HG03135 (cell line): ENCODE measurements around the gene CYP2A13.
"Not testable (repeated sequence)": the region's sequence is repeated elsewhere in the genome, so short reads cannot be mapped to it uniquely, and the experiment has no call there.

Experiments used
- ATAC-seq: cut with Tn5 transposase; IDR thresholded peaks from one replicate; pipeline ENCODE4 v1.9.1; 2021; ENCODE audit warnings: mild to moderate bottlenecking, moderate library complexity; ENCODE audit not compliant: unreplicated experiment

CYP2A13 gene, protein sequence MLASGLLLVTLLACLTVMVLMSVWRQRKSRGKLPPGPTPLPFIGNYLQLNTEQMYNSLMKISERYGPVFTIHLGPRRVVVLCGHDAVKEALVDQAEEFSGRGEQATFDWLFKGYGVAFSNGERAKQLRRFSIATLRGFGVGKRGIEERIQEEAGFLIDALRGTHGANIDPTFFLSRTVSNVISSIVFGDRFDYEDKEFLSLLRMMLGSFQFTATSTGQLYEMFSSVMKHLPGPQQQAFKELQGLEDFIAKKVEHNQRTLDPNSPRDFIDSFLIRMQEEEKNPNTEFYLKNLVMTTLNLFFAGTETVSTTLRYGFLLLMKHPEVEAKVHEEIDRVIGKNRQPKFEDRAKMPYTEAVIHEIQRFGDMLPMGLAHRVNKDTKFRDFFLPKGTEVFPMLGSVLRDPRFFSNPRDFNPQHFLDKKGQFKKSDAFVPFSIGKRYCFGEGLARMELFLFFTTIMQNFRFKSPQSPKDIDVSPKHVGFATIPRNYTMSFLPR

DNA sequence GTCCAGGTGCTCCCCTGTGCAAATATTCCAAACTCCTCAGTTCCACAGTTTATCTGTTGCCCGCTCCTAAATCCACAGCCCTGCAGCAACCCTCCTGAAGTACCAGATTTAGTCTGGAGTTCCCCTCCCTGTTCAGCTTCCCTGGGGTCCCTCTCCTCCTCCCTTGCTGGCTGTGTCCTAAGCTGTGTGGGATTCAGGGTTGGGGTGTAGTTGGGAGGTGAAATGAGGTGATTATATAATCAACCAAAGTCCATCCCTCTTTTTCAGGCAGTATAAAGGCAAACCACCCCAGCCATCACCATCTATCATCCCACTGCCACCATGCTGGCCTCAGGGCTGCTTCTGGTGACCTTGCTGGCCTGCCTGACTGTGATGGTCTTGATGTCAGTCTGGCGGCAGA lies at the start of gene CYP2A13:
Gene CYP2A13, plus strand, starts transcription at position 301 of the 400 bp plus-strand sequence. Its CDS starts 21 bp downstream, at position 322.
- no peak for ATAC-seq

- no peak for ATAC-seq
Observed at GRCh38 chr19:41039806-41040205, 48.4 kb upstream of the CYP2A13 start.

- ATAC-seq, result not testable (repeated sequence)
Observed at GRCh38 chr19:41045095-41045494, 43.2 kb upstream of the CYP2A13 start.

GRCh38 chr19:41050426-41050825 lies 37.8 kb upstream of the CYP2A13 start:
- ATAC-seq, result no peak

- ATAC-seq, result not testable (repeated sequence)
Observed at GRCh38 chr19:41052162-41052561, 36.1 kb upstream of the CYP2A13 start.

DNA sequence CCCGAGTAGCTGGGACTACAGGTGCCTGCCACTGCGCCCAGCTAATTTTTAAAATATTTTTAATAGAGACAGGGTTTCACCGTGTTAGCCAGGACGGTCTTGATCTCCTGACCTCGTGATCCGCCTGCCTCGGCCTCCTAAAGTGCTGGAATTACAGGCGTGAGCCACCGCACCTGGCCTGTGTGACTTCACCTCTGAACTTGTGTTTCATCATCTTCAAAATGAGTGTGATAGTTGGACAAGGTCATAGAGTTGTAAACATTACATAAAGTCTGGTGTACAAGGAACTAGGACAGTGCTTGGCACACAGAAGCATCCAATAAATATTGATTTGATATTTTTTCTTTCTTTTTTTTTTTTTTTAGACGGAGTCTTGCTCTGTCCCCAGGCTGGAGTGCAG lies 34.9 kb upstream of the CYP2A13 start:
- ATAC-seq, result not testable (repeated sequence)

DNA sequence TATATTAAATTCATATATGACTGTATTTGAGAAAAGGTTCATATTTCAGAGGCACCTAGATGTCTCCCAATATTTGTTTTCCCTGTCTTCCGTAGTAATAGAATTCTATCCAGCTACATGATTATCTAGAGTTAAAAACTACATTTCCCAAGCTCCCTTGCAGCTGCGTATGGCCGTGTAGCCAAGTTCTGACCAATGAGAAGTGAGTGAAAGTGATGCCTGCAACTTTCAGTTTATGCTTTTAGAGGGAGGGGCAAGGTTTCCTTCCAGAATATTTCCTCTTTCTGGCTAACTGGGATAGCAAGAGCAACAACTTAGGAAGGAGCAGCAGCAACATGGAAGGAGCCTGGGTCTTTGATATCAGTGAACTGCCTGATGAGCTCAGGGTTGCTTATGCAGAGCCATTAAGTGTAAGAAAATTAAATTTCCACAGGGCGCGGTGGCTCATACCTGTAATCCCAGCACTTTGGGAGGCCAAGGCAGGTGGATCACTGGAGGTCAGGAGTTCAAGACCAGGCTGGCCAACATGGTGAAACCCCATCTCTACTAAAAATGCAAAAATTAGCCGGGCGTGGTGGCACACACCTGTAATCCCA lies 23.2 kb upstream of the CYP2A13 start:
- no peak for ATAC-seq

DNA sequence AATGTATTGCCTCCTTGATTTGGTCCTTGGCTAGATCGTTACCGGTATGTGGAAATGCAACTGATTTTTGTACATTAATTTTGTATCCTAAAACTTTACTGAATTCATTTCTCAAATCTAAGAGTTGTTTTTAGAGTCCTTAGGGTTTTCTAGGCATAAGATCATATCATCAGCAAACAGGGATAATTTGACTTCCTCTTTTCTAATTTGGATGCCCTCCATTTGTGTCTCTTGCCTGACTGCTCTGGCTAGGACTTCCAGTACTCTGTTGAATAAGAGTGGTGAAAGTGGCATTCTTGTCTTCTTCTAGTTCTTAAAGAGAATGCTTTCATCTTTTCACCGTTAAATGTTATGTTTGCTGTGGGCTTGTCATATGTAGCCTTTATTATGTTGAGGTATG lies 12.0 kb upstream of the CYP2A13 start:
- no peak for ATAC-seq

- no peak for ATAC-seq
Observed at GRCh38 chr19:41083516-41083915, 4.7 kb upstream of the CYP2A13 start.

DNA sequence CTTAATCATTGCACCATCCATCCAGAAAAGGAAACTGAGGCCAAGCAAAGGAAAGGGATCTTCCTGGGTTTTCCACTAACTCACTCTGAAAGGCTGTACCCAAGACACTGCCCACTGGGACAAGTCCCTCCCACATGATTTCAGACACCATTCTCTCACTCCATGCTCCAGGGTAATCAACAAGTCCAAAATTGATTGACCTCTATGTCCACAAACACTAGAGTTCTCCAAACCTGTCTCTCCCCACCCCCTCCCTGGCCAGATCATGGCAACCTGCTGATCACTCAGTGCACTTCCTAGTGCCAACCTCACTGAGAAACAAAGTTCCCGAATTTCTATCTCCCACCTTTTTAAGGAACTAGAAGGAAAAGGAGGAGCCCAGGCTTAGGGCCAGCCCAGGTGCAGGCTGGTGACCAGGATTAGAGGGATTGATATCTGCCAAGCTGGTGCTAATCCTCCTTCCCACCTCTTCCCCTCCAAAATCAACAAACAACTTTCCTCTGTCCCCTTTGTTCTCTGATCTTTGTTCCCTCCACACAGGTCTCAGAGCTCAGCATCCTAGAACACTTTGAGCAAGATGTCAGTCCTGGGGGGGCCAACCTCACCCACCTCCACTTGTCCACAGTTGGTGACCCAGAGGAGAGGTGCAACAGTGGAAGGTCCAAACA lies 2.4 kb upstream of the CYP2A13 start:
- ATAC-seq, result no peak

DNA sequence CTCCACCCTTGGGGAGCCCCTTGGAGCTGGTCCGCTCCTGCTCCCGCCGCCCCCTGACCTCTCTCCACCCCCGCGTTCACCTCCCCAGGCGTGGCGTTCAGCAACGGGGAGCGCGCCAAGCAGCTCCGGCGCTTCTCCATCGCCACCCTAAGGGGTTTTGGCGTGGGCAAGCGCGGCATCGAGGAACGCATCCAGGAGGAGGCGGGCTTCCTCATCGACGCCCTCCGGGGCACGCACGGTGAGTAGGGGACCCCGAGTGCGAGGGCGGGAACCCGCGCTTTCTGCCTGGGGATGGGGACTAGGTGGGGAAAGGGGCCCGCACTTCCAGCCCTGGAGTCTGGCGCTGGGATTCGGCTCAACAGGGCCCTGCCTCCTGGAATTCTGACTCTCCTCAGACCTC lies 1.7 kb downstream of the CYP2A13 start:
- ATAC-seq, result no peak

DNA sequence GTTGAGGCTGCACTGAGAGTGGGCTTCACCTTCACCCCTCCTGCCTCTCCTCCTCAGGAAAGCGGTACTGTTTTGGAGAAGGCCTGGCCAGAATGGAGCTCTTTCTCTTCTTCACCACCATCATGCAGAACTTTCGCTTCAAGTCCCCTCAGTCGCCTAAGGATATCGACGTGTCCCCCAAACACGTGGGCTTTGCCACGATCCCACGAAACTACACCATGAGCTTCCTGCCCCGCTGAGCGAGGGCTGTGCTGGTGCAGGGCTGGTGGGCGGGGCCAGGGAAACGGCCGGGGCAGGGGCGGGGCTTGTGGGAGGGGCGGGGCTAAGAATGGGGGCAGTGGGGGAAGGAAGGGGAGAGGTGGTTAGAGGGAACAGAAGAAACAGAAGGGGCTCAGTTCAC lies 7.5 kb downstream of the CYP2A13 start:
- no peak for ATAC-seq

DNA sequence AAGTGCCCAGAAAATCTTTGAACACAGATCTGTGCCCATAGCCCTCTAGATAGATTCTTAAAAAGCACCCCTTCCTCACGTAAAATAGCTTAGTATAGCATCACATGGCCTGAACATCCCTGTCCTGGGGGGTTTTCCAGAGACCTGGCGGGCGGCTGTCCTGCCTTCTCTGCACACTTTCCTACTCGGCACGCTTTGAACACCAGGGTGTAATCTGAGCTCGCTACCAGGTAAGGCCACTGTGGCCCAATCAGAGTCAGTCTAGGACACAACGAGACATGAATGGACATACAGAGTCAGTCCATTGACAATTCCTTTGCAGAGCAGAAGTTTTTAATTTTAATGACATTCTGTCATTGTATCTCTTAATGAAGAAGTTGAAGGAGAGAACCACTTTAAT lies 8.1 kb downstream of the CYP2A13 start:
- ATAC-seq, result no peak

GRCh38 chr19:41097302-41097701 lies 9.1 kb downstream of the CYP2A13 start:
- no peak for ATAC-seq

DNA sequence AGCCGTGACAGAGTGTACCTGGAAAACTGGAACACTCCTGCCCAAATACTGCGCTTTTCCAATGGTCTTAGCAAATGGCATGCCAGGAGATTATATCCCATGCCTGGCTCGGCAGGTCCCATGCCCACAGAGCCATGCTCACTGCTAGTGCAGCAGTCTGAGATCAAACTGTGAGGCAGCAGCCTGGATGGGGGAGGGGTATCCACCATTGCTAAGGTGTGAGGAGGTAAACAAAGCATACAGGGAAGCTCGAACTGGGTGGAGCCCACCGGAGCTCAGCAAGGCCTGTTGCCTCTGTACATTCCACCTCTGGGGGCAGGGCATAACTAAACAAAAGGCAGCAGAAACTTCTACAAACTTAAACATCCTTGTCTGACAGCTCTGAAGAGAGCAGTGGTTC lies 10.5 kb downstream of the CYP2A13 start:
- no peak for ATAC-seq

DNA sequence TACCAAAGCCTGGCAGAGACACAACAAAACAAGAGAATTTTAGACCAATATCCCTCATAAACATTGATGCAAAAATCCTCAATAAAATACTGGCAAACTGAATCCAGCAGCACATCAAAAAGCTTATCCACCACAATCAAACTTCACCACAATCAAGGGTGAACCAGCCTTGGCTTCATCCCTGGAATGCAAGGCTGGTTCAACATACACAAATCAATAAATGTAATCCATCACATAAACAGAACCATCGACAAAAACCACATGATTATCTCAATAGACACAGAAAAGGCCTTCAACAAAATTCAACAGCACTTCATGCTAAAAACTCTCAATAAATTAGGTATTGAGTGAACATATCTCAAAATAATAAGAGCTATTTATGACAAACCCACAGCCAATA lies 14.0 kb downstream of the CYP2A13 start:
- ATAC-seq, result not testable (repeated sequence)

DNA sequence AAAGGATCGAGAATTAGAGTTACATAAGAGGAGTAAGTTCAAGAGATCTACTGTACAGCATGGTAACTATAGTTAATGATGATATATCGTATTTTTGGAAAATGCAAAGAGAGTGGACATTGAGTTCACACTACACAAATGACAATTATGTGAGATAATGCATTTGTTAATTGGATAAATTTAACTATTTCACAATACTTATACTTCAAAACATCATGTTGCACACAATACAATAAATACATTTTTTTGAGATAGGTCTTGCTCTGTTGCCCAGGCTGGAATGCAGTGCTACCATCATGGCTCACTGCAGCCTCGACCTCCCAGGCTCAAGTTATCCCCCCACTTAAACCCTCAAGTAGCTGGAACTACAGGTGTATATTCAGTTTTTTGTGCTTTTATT lies 17.9 kb downstream of the CYP2A13 start:
- no peak for ATAC-seq

GRCh38 chr19:41111296-41111695 lies 23.0 kb downstream of the CYP2A13 start:
- ATAC-seq, result no peak

DNA sequence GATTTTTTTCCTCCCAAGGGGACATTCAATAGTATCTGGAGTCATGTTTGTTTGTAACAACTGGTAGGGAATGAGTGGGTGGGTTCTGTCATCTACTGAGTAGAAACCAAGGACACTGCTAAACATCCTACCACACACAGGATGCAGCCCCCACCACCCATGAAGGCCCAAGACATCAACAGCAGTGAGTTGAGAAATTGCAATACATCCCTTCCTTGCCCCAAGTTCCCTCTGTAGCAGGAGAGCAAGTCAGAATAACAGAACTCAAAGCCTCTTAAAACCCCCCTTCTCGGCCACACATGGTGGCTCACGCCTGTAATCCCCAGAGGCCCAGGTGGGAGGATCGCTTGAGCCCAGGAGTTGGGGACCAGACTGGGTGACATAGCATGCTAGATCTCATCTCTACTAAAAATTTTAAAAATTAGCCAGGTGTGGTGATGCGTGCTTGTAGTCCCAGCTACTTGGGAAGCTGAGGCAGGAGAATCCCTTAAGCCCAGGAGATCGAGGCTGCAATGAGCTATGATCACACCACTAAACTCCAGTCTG lies 23.6 kb downstream of the CYP2A13 start:
- no peak for ATAC-seq

- ATAC-seq, result no peak
Observed at GRCh38 chr19:41112728-41113290, 24.6 kb downstream of the CYP2A13 start.

DNA sequence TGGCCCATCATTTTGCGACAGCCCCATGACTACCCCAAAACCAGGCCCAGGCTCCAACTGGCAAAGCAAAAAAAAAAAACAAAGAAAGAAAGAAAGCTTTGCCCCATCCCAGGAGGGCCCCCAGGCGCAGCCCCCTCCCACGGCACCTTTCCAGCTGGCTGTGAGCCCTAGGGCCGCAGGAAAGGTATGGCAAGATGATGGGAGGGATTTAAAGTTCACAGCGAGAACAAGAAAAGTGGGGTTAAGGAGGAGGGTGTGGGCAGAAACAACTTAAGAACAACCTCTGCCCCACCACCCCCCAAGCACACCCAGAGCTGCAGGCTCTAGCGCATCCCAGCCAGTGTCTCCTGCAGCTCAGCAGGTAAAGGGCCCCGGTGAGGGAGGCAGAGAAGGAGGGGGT lies 25.9 kb downstream of the CYP2A13 start, which contains the start of gene CYP2F1:
Gene CYP2F1, plus strand, starts transcription at position 301 of the 400 bp plus-strand sequence. CDS start 1,757 bp downstream, outside the sequence.
- ATAC-seq, result no peak
